ENCODE data around the gene DRAXIN. TPM values are rescaled to one million over a fixed set of nuclear protein-coding genes. Genes with fewer than 3 reads are reported as not detected.

DRAXIN gene
- total RNA-seq, 2 experiments from 2014 or later = 0.15 to 0.19 TPM

- BruUV-seq (replicated peaks) = no TSS peak
- Histone ChIP-seq H3K9me3 (ENCODE audit: low read length) (no peaks in the 10 kb centered on the region), H3K36me3 (ENCODE audit: insufficient read depth, low read length) (no peaks in the 10 kb centered on the region), H4K20me1 (ENCODE audit: insufficient read depth, low read length) (no peaks in the 10 kb centered on the region), H3K4me3 (ENCODE audit: low read depth, low read length, poor library complexity, severe bottlenecking) (no peak overlapping the region), H3K4me1 (ENCODE audit: insufficient read depth, low read length, poor library complexity, severe bottlenecking) (no peaks in the 10 kb centered on the region), H3K4me2 (ENCODE audit: low read length) (no peak overlapping the region), H3K27ac (ENCODE audit: low read depth, low read length, poor library complexity, severe bottlenecking) (no peak overlapping the region), H3K79me2 (ENCODE audit: insufficient read depth, low read depth, low read length) (no peaks in the 10 kb centered on the region), H2AFZ (ENCODE audit: low read length) (no peak overlapping the region), H3K9me2 (ENCODE audit: insufficient read depth, low read length) (no peaks in the 10 kb centered on the region)
- ChIA-PET CTCF (ENCODE audit: unreplicated experiment) (no interaction called here), POLR2A (interaction anchor here (0.5 kb wide), 1 partner anchor 1728 kb away, joined by 4 read pairs; no protein-coding TSS in a partner anchor)
- TF ChIP-seq CTCF (conservative IDR thresholded peaks at IDR 0.05; ENCODE audit: low read length) (no peak), EZH2phosphoT487 (IDR thresholded peaks at IDR 0.05; ENCODE audit: borderline replicate concordance, low read depth, low read length) (no peak)
- intact Hi-C loops (cut with micrococcal nuclease; ENCODE audit: unreplicated experiment) = no loop called here
- DNase-seq (ENCODE audit: low spot score) = no peak
These were observed 1.6 kb downstream of the DRAXIN start for GRCh38 chr1:11693024-11693590.

GRCh38 chr1:11693917-11694316 is 2.4 kb downstream of the DRAXIN start:
- Histone ChIP-seq H2AFZ (ENCODE audit: low read length) (no peak overlapping the region), H3K9me2 (ENCODE audit: insufficient read depth, low read length) (no peaks in the 10 kb centered on the region), H3K4me1 (ENCODE audit: insufficient read depth, low read length, poor library complexity, severe bottlenecking) (no peaks in the 10 kb centered on the region), H3K27ac (ENCODE audit: low read depth, low read length, poor library complexity, severe bottlenecking) (no peak overlapping the region), H3K36me3 (ENCODE audit: insufficient read depth, low read length) (no peaks in the 10 kb centered on the region), H3K79me2 (ENCODE audit: insufficient read depth, low read depth, low read length) (no peaks in the 10 kb centered on the region), H3K9me3 (ENCODE audit: low read length) (no peaks in the 10 kb centered on the region), H3K4me3 (ENCODE audit: low read depth, low read length, poor library complexity, severe bottlenecking) (no peak overlapping the region), H3K4me2 (ENCODE audit: low read length) (no peak overlapping the region), H4K20me1 (ENCODE audit: insufficient read depth, low read length) (no peaks in the 10 kb centered on the region)
- CTCF ChIA-PET (ENCODE audit: unreplicated experiment) = no interaction called here
- TF ChIP-seq CTCF (conservative IDR thresholded peaks at IDR 0.05; ENCODE audit: low read length) (no peak), EZH2phosphoT487 (IDR thresholded peaks at IDR 0.05; ENCODE audit: borderline replicate concordance, low read depth, low read length) (no peak)
- no TSS peak for BruUV-seq (replicated peaks)
- no peak for DNase-seq (ENCODE audit: low spot score)
- POLR2A ChIA-PET = interaction anchor here (1.2 kb wide), 1 partner anchor 12 kb away, joined by 5 read pairs; no protein-coding TSS in a partner anchor
- intact Hi-C loops (cut with micrococcal nuclease; ENCODE audit: unreplicated experiment) = loop anchor here (2.0 kb wide), 1 partner anchor 29 kb away; the partner anchor contains the start of gene FBXO6

GRCh38 chr1:11695861-11696260 is 4.4 kb downstream of the DRAXIN start:
- H3K36me3 ChIP-seq (ENCODE audit: insufficient read depth, low read length) = no peaks in the 10 kb centered on the region
- POLR2A ChIA-PET = interaction anchor here (0.6 kb wide), 1 partner anchor 39 kb away, joined by 5 read pairs; no protein-coding TSS in a partner anchor
- intact Hi-C loops (cut with micrococcal nuclease; ENCODE audit: unreplicated experiment) = loop anchor here (2.0 kb wide), 1 partner anchor 31 kb away; the partner anchor contains the start of gene FBXO6
- H3K27ac ChIP-seq (ENCODE audit: low read depth, low read length, poor library complexity, severe bottlenecking) = no peak overlapping the region
- no peaks in the 10 kb centered on the region for H3K79me2 ChIP-seq (ENCODE audit: insufficient read depth, low read depth, low read length)
- no peak overlapping the region for H3K4me2 ChIP-seq (ENCODE audit: low read length)
- CTCF ChIA-PET (ENCODE audit: unreplicated experiment) = no interaction called here
- TF ChIP-seq EZH2phosphoT487 (IDR thresholded peaks at IDR 0.05; ENCODE audit: borderline replicate concordance, low read depth, low read length) = no peak
- TF ChIP-seq CTCF (conservative IDR thresholded peaks at IDR 0.05; ENCODE audit: low read length) = no peak
- H3K4me1 ChIP-seq (ENCODE audit: insufficient read depth, low read length, poor library complexity, severe bottlenecking) = no peaks in the 10 kb centered on the region
- no peaks in the 10 kb centered on the region for H4K20me1 ChIP-seq (ENCODE audit: insufficient read depth, low read length)
- H3K9me2 ChIP-seq (ENCODE audit: insufficient read depth, low read length) = no peaks in the 10 kb centered on the region
- no TSS peak for BruUV-seq (replicated peaks)
- no peak overlapping the region for H2AFZ ChIP-seq (ENCODE audit: low read length)
- DNase-seq (ENCODE audit: low spot score) = no peak
- no peaks in the 10 kb centered on the region for H3K9me3 ChIP-seq (ENCODE audit: low read length)
- H3K4me3 ChIP-seq (ENCODE audit: low read depth, low read length, poor library complexity, severe bottlenecking) = no peak overlapping the region

Measured in OCI-LY7 (cell line).